IMR-90 (cell line): ENCODE results near the gene HOMER3. TPM values are rescaled to one million over a fixed set of nuclear protein-coding genes. Genes with fewer than 3 reads are reported as not detected.
A peak's percentile ranks its signal among the peaks of the same experiment; 100 is the strongest.

Experiments used
- ATAC-seq: fragments of 200-7000 bp; cut with Tn5 transposase; 2 replicates; pipeline ENCODE4 v1.9.1; 2020; ENCODE audit warnings: low read depth, mild to moderate bottlenecking, moderate library complexity
- BruUV-seq: library from RNA; stranded (reverse); fragments of 400-500 nt; replicated peaks from 2 replicates; lab custom pipeline; 2021; lab: Mats Ljungman, UMichigan
- CTCF ChIA-PET: fragments of 300-600 bp; formaldehyde crosslinking; extraction: SDS; loops from one replicate; lab custom pipeline; 2021; ENCODE audit warnings: antibody characterized with exemption; lab: Yijun Ruan, JAX
- POLR2A ChIA-PET: fragments of 300-600 bp; sonication (Branson Sonifier 250); formaldehyde crosslinking; loops from one replicate; lab custom pipeline; 2022; ENCODE audit warnings: antibody characterized with exemption; ENCODE audit not compliant: unreplicated experiment; lab: Charles Lee
- DNase-seq: peaks from one replicate; pipeline ENCODE4 v3.0.0; 2013
- H2AFZ ChIP-seq: replicated peaks from 2 replicates; pipeline ENCODE3; 2013; ENCODE audit warnings: low read length, mild to moderate bottlenecking; ENCODE audit not compliant: poor library complexity
- H2AK5ac ChIP-seq: 2 replicates; pipeline ENCODE4 v1.6.1; 2013; ENCODE audit warnings: low read depth, low read length, inconsistent platforms
- H2AK9ac ChIP-seq: replicated peaks from 2 replicates; pipeline ENCODE3; 2013; ENCODE audit warnings: mild to moderate bottlenecking, low read depth, low read length, moderate library complexity; ENCODE audit not compliant: poor library complexity
- H2BK120ac ChIP-seq: 2 replicates; pipeline ENCODE4 v1.6.1; 2013; ENCODE audit warnings: low read depth, low read length, inconsistent platforms
- H2BK15ac ChIP-seq: 3 replicates; pipeline ENCODE4 v1.6.1; 2013; ENCODE audit warnings: low read depth, low read length, inconsistent platforms
- H2BK20ac ChIP-seq: 2 replicates; pipeline ENCODE4 v1.6.1; 2013; ENCODE audit warnings: low read depth, mild to moderate bottlenecking, inconsistent platforms, low read length, moderate library complexity
- H2BK5ac ChIP-seq: 2 replicates; pipeline ENCODE4 v1.6.1; 2013; ENCODE audit warnings: mild to moderate bottlenecking, low read depth, low read length, inconsistent platforms; ENCODE audit not compliant: poor library complexity, severe bottlenecking
- H3K14ac ChIP-seq: replicated peaks from 2 replicates; pipeline ENCODE4 v1.6.1; 2013; ENCODE audit warnings: low read depth, low read length, inconsistent platforms
- H3K18ac ChIP-seq: 2 replicates; pipeline ENCODE4 v1.6.1; 2013; ENCODE audit warnings: low read depth, low read length, control low read depth
- H3K23ac ChIP-seq: 2 replicates; pipeline ENCODE4 v1.6.1; 2013; ENCODE audit warnings: low read depth, low read length, inconsistent platforms
- H3K27ac ChIP-seq: 2 replicates; pipeline ENCODE4 v1.5.1; 2013; ENCODE audit warnings: mild to moderate bottlenecking, control low read depth, low read length; ENCODE audit not compliant: insufficient read depth
- H3K27me3 ChIP-seq: 2 replicates; pipeline ENCODE4 v1.6.1; 2013; ENCODE audit warnings: low read length; ENCODE audit not compliant: control insufficient read depth, insufficient read depth
- H3K36me3 ChIP-seq: 2 replicates; pipeline ENCODE4 v1.6.1; 2013; ENCODE audit warnings: low read length, mixed read lengths; ENCODE audit not compliant: control insufficient read depth, insufficient read depth
- H3K4ac ChIP-seq: 2 replicates; pipeline ENCODE4 v1.6.1; 2013; ENCODE audit warnings: low read depth, low read length, inconsistent platforms
- H3K4me1 ChIP-seq: 2 replicates; pipeline ENCODE4 v1.6.1; 2013; ENCODE audit warnings: low read length, mixed read lengths; ENCODE audit not compliant: control insufficient read depth, insufficient read depth
- H3K4me2 ChIP-seq: 2 replicates; pipeline ENCODE4 v1.6.1; 2013; ENCODE audit warnings: low read depth, mild to moderate bottlenecking, control low read depth, low read length, moderate library complexity
- H3K4me3 ChIP-seq: 2 replicates; pipeline ENCODE4 v1.5.1; 2013; ENCODE audit warnings: low read depth, mild to moderate bottlenecking, control low read depth, low read length, moderate library complexity; ENCODE audit not compliant: insufficient read depth
- H3K56ac ChIP-seq: 2 replicates; pipeline ENCODE4 v1.6.1; 2013; ENCODE audit warnings: low read length, inconsistent platforms; ENCODE audit not compliant: insufficient read depth; ENCODE audit errors: extremely low read depth
- H3K79me1 ChIP-seq, 2 experiments: 2 replicates each; pipeline ENCODE4 v1.6.1; 2013; ENCODE audit warnings: low read length in 2 of 2, inconsistent platforms in 1 of 2, low read depth in 1 of 2
- H3K9ac ChIP-seq: 2 replicates; pipeline ENCODE4 v1.6.1; 2013; ENCODE audit warnings: low read depth, low read length, control low read depth
- H3K9me1 ChIP-seq: 2 replicates; pipeline ENCODE4 v1.6.1; 2013; ENCODE audit warnings: low read length, inconsistent platforms; ENCODE audit not compliant: insufficient read depth
- H3K9me3 ChIP-seq: 2 replicates; pipeline ENCODE4 v1.6.1; 2013; ENCODE audit warnings: low read length; ENCODE audit not compliant: control insufficient read depth, insufficient read depth
- H4K20me1 ChIP-seq: 2 replicates; pipeline ENCODE4 v1.6.1; 2013; ENCODE audit warnings: low read length, inconsistent platforms; ENCODE audit not compliant: insufficient read depth
- H4K5ac ChIP-seq: 2 replicates; pipeline ENCODE4 v1.6.1; 2013; ENCODE audit warnings: mild to moderate bottlenecking, low read depth, low read length, control low read depth
- H4K8ac ChIP-seq, 2 experiments: 2 replicates each; pipeline ENCODE4 v1.6.1; 2013; ENCODE audit warnings: low read depth in 2 of 2, low read length in 2 of 2, control low read depth in 1 of 2, inconsistent platforms in 1 of 2
- H4K91ac ChIP-seq: 2 replicates; pipeline ENCODE4 v1.6.1; 2013; ENCODE audit warnings: low read depth, low read length, inconsistent platforms; ENCODE audit not compliant: insufficient read depth
- FOS ChIP-seq: fragments of 150-350 bp; IDR thresholded peaks from 2 replicates; pipeline ENCODE4 v1.6.1; 2016; ENCODE audit warnings: low read depth, low read length
- MXI1 ChIP-seq: IDR thresholded peaks from 2 replicates; pipeline ENCODE4 v1.6.1; 2012; ENCODE audit warnings: low read depth, mild to moderate bottlenecking, low read length, moderate library complexity, borderline replicate concordance
- RFX5 ChIP-seq: IDR thresholded peaks from 2 replicates; pipeline ENCODE4 v1.8.0; 2012; ENCODE audit warnings: low read depth, mild to moderate bottlenecking, low read length, moderate library complexity
- WGBS, 2 experiments: methylation state at CpG; one replicate each; pipeline versions ENCODE4 v1.1.5 to v1.1.7; 2013; ENCODE audit warnings: missing lambda C conversion rate in 2 of 2; ENCODE audit not compliant: insufficient read length in 1 of 2; ENCODE audit errors: extremely low coverage in 2 of 2; 5-methylcytosine and 5-hydroxymethylcytosine counted together
- dilution Hi-C: fragments of 300-500 bp; cut with HindIII; formaldehyde crosslinking; loops from one replicate; pipeline ENCODE4 v1.14.3; 2018; ENCODE audit warnings: low sequenced_read_pairs; ENCODE audit not compliant: unreplicated experiment
- in situ Hi-C: fragments of 300-500 bp; cut with MboI; formaldehyde crosslinking; loops from 3 replicates; pipeline ENCODE4 v1.14.3; 2019; ENCODE audit warnings: low sequenced_read_pairs, inconsistent platforms, mixed read lengths
- intact Hi-C: fragments of 100-400 bp; cut with micrococcal nuclease; formaldehyde crosslinking; loops from 2 replicates; pipeline ENCODE4 v1.10.0; 2022
- polyA plus RNA-seq, 3 experiments: library from polyadenylated mRNA; depleted of rRNA; stranded (reverse); fragments of >200 nt; gene quantifications; 2 replicates each; pipeline ENCODE4 v1.2.3, GENCODE V29; 2012; ENCODE audit warnings: low replicate concordance in 1 of 3
- total RNA-seq: library from RNA; depleted of rRNA; stranded (reverse); fragments of >200 nt; gene quantifications from 2 replicates; pipeline ENCODE4 v1.2.3, GENCODE V29; 2012

HOMER3 gene
- total and polyA plus RNA-seq, 2 of the 4 experiments (the other 2 are of a cell fraction) = 53.4 to 77.0 TPM

DNA sequence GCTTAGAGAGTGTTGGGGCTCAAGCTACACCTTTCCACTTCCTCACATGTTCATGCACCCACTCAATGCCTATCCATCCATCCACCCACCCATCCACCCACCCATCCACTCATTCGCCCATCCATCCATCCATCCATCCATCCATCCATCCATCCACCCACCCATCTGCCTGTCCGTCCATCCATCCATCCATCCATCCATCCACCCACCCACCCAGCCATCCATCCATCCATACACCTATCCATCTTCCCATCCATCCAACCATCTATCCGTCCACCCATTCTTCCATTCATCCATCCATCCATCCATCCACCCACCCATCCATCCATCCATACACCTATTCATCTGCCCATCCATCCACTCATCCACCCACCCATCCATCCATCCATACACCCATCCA, 13.1 kb upstream of the HOMER3 start:
- H3K56ac ChIP-seq = no peak overlapping the region
- no peak overlapping the region for H3K18ac ChIP-seq
- no TSS peak for BruUV-seq
- H3K27me3 ChIP-seq = 0 out of 2 replicates have a peak, but pooled peaks cover 2% of the 10 kb centered on the region
- H3K23ac ChIP-seq = no peak overlapping the region
- dilution Hi-C loops (no loop called here), intact Hi-C loops (no loop called here), in situ Hi-C loops (no loop called here)
- peaks cover 3% of the 10 kb centered on the region; the same call in 1 of the 2 replicates for H3K9me1 ChIP-seq
- H2AK5ac ChIP-seq = no peak overlapping the region
- no peak overlapping the region for H3K27ac ChIP-seq
- ChIA-PET POLR2A (interaction anchor here (0.5 kb wide), 1 partner anchor 12 kb away, joined by 7 read pairs; no protein-coding TSS in a partner anchor), CTCF (no interaction called here)
- H4K8ac ChIP-seq = no peak overlapping the region
- no peak overlapping the region for H2AK9ac ChIP-seq
- no peak overlapping the region for H4K5ac ChIP-seq
- no peak overlapping the region for H3K4me3 ChIP-seq
- H2BK20ac ChIP-seq = no peak overlapping the region
- no peak for TF ChIP-seq RFX5
- no peak for TF ChIP-seq FOS
- TF ChIP-seq MXI1 = no peak
- no peaks in the 10 kb centered on the region for H3K9me3 ChIP-seq
- ATAC-seq (no peak), DNase-seq (no peak)
- H3K4ac ChIP-seq = no peak overlapping the region
- no peaks in the 10 kb centered on the region for H3K79me1 ChIP-seq
- H2BK5ac ChIP-seq = peak overlapping the region; percentile 50
- no peak overlapping the region for H2BK120ac ChIP-seq
- no peak overlapping the region for H2BK15ac ChIP-seq
- WGBS, 2 experiments = 85 to 100% methylated on average over 1 to 3 of the region's 3 CpGs
- no peak overlapping the region for H2AFZ ChIP-seq
- H4K91ac ChIP-seq = no peak overlapping the region
- no peaks in the 10 kb centered on the region for H3K4me1 ChIP-seq
- no peaks in the 10 kb centered on the region; the same call in 1 of the 2 replicates for H4K20me1 ChIP-seq
- H3K14ac ChIP-seq = no peak overlapping the region
- no peaks in the 10 kb centered on the region for H3K36me3 ChIP-seq
- no peak overlapping the region for H3K4me2 ChIP-seq
- no peak overlapping the region for H3K9ac ChIP-seq
